ENCODE measurements around the gene HADHA. TPM values are rescaled to one million over a fixed set of nuclear protein-coding genes. Genes with fewer than 3 reads are reported as not detected.

HADHA gene
- total and polyA plus RNA-seq, 2 donors (not counting 1 experiment from before 2014, with no cell fraction given): 29.8 to 96.7 TPM

DNA sequence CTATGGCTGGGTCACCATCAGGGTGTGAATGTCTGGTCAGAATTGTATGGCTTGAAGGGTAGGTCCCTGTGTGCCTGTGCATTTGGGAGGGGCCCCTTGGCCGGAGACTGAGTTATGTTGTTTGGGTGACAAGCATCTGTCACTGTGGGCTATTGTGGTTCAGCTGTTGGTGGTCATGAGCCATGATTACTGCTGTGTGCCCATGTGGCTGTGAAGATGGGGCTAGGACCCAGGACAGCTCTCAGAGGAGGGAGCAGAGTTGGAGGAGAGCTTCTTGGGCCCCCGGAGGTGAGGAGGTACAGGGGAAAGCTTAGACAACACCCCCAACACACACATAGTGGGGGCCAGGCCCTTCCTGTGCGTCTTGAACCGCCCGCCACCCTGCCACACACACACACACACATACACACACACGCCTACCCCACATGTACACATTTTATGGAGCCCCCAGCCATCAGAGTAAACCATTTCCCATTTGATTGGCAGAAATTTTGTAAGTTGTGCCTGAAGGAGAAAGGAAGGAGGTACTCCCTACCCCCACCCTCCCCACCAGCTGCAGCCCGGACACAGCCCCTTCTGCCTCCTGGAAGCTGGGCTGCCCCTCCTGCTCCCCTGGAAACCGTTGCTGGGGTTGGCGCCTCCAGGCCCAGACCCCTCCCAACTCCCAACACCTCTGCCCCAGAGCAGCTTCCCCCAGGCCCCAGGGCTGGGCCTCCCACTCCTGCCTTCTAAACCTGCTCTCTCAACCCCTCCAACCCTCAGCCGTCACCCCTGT is 69.6 kb downstream of the HADHA start:
- no peak overlapping the region for H3K4me2 ChIP-seq (replicated peaks; ENCODE audit: low read depth, low read length, poor library complexity, severe bottlenecking)
- Mint-ChIP-seq H3K27me3 (peaks cover 38% of the 10 kb centered on the region), H3K4me1 (peaks cover 18% of the 10 kb centered on the region), H3K27ac (no peak overlapping the region), H3K4me3 (peak overlapping the region; percentile 82), H3K9me3 (ENCODE audit: insufficient read depth) (no peaks in the 10 kb centered on the region)
- H3K79me2 ChIP-seq (ENCODE audit: control insufficient read depth, insufficient read depth, low read length): no peaks in the 10 kb centered on the region
- H4K20me1 ChIP-seq (ENCODE audit: control insufficient read depth, insufficient read depth, low read length, poor library complexity, severe bottlenecking): no peaks in the 10 kb centered on the region
- POLR2A ChIA-PET: interaction anchor here (0.6 kb wide), 1 partner anchor 18 kb away, joined by 8 read pairs; no protein-coding TSS in a partner anchor
- no peaks in the 10 kb centered on the region for H3K36me3 ChIP-seq (replicated peaks in 1 of 2; ENCODE audit: control extremely low read depth in 1 of 2, control insufficient read depth in 1 of 2, extremely low read depth in 1 of 2, insufficient read depth in 2 of 2, low read length in 1 of 2)
- peak; percentile 20 for DNase-seq
- intact Hi-C loops (cut with micrococcal nuclease): no loop called here
- H3K4me1 ChIP-seq (ENCODE audit: control insufficient read depth in 2 of 2, insufficient read depth in 2 of 2, low read length in 2 of 2): peaks cover 27 to 32% of the 10 kb centered on the region in 2 donors
- no peak for ATAC-seq (ENCODE audit: low read depth)
- peaks cover 0 to 18% (median 0%) of the 10 kb centered on the region in 3 donors for H3K9me3 ChIP-seq (ENCODE audit: control extremely low read depth in 1 of 3, control insufficient read depth in 2 of 3, insufficient read depth in 1 of 3, low read length in 2 of 3)
- no peak overlapping the region for H2AFZ ChIP-seq (ENCODE audit: insufficient read depth, low read depth, low read length, poor library complexity, severe bottlenecking)
- H3K27ac ChIP-seq (ENCODE audit: low read length in 2 of 2): no peak overlapping the region
- CTCF ChIA-PET: interaction anchor here (2.6 kb wide), 1 partner anchor 10 kb away, joined by 9 read pairs; no protein-coding TSS in a partner anchor
- no peak overlapping the region for H3K4me3 ChIP-seq (ENCODE audit: control extremely low read depth in 1 of 5, extremely low read depth in 1 of 5, insufficient read depth in 1 of 5, low read depth in 2 of 5, low read length in 4 of 5)
- H3K27me3 ChIP-seq (replicated peaks in 1 of 4; ENCODE audit: control extremely low read depth in 1 of 4, control insufficient read depth in 3 of 4, insufficient read depth in 4 of 4, low read length in 3 of 4): peaks cover 0 to 69% (median 27%) of the 10 kb centered on the region in 4 experiments
- WGBS (ENCODE audit: insufficient coverage): 29% methylated on average over 2 of the region's 10 CpGs
- no peak overlapping the region for H3K9ac ChIP-seq (ENCODE audit: low read length)
- no peak for TF ChIP-seq EZH2 (IDR thresholded peaks at IDR 0.05; ENCODE audit: borderline replicate concordance, insufficient read depth, low read depth, low read length, poor library complexity, severe bottlenecking)
- TF ChIP-seq, protein P1, sequence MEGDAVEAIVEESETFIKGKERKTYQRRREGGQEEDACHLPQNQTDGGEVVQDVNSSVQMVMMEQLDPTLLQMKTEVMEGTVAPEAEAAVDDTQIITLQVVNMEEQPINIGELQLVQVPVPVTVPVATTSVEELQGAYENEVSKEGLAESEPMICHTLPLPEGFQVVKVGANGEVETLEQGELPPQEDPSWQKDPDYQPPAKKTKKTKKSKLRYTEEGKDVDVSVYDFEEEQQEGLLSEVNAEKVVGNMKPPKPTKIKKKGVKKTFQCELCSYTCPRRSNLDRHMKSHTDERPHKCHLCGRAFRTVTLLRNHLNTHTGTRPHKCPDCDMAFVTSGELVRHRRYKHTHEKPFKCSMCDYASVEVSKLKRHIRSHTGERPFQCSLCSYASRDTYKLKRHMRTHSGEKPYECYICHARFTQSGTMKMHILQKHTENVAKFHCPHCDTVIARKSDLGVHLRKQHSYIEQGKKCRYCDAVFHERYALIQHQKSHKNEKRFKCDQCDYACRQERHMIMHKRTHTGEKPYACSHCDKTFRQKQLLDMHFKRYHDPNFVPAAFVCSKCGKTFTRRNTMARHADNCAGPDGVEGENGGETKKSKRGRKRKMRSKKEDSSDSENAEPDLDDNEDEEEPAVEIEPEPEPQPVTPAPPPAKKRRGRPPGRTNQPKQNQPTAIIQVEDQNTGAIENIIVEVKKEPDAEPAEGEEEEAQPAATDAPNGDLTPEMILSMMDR (IDR thresholded peaks at IDR 0.05): no peak
